H1 (cell line): ENCODE data around the gene OR56B4. TPM values are rescaled to one million over a fixed set of nuclear protein-coding genes. Genes with fewer than 3 reads are reported as not detected.

Source experiments
- ASH2L ChIP-seq: fragments of 200-600, 300-600 bp; sonication (generic); IDR thresholded peaks from one replicate; pipeline ENCODE4 v1.7.1; 2017; ENCODE audit warnings: low read length
- CHD1 ChIP-seq: IDR thresholded peaks from 2 replicates; pipeline ENCODE4 v1.6.1; 2012; ENCODE audit warnings: low read depth, low read length, improper control_type of control experiment
- CHD2 ChIP-seq: IDR thresholded peaks from 2 replicates; pipeline ENCODE4 v1.6.1; 2012; ENCODE audit warnings: low read length, improper control_type of control experiment
- E2F6 ChIP-seq: IDR thresholded peaks from 2 replicates; pipeline ENCODE4 v1.6.1; 2012; ENCODE audit warnings: inconsistent platforms
- SIN3A ChIP-seq, 2 experiments: IDR thresholded peaks in 1 of 2; conservative IDR thresholded peaks in 1 of 2; 2 replicates each; pipeline ENCODE4 v1.6.1; 2011 to 2012; ENCODE audit warnings: low read length in 2 of 2, improper control_type of control experiment in 1 of 2, low read depth in 1 of 2, mild to moderate bottlenecking in 1 of 2
- polyA plus RNA-seq, 7 experiments: library from polyadenylated mRNA; depleted of rRNA in 3 of 7; stranded (reverse) in 5 of 7; unstranded in 2 of 7; fragments of >200 nt in 5 of 7; fragments of 200-250 nt in 2 of 7; gene quantifications; 1 replicate in 5 of 7; 2 replicates in 1 of 7; 4 replicates in 1 of 7; pipeline versions ENCODE4 v1.2.1 to v1.2.3, GENCODE V29; 2011 to 2013; ENCODE audit warnings: missing spikeins in 2 of 7, mixed read lengths in 2 of 7
- total RNA-seq: library from RNA; stranded (reverse); fragmentation: NEBNext Ultra II Directional; extraction: Animal tissue kit (Norgen Biotek cat#: 25700); gene quantifications from 2 replicates; pipeline ENCODE4 v1.2.1, GENCODE V29; 2021
- TF ChIP-seq, protein P1 (sequence below): fragments of 300-600 bp; sonication (generic); IDR thresholded peaks from 2 replicates; pipeline ENCODE4 v1.7.1; 2012; ENCODE audit warnings: low read length, moderate library complexity, mild to moderate bottlenecking, inconsistent platforms; ENCODE audit not compliant: insufficient replicate concordance

Gene OR56B4
- total and polyA plus RNA-seq, 2 of the 8 experiments (the other 6 are each of a cell fraction or from before 2014, with no cell fraction given): not detected

GRCh38 chr11:6110011-6110410 lies 2.5 kb downstream of the OR56B4 start (continued):
- TF ChIP-seq, protein P1, sequence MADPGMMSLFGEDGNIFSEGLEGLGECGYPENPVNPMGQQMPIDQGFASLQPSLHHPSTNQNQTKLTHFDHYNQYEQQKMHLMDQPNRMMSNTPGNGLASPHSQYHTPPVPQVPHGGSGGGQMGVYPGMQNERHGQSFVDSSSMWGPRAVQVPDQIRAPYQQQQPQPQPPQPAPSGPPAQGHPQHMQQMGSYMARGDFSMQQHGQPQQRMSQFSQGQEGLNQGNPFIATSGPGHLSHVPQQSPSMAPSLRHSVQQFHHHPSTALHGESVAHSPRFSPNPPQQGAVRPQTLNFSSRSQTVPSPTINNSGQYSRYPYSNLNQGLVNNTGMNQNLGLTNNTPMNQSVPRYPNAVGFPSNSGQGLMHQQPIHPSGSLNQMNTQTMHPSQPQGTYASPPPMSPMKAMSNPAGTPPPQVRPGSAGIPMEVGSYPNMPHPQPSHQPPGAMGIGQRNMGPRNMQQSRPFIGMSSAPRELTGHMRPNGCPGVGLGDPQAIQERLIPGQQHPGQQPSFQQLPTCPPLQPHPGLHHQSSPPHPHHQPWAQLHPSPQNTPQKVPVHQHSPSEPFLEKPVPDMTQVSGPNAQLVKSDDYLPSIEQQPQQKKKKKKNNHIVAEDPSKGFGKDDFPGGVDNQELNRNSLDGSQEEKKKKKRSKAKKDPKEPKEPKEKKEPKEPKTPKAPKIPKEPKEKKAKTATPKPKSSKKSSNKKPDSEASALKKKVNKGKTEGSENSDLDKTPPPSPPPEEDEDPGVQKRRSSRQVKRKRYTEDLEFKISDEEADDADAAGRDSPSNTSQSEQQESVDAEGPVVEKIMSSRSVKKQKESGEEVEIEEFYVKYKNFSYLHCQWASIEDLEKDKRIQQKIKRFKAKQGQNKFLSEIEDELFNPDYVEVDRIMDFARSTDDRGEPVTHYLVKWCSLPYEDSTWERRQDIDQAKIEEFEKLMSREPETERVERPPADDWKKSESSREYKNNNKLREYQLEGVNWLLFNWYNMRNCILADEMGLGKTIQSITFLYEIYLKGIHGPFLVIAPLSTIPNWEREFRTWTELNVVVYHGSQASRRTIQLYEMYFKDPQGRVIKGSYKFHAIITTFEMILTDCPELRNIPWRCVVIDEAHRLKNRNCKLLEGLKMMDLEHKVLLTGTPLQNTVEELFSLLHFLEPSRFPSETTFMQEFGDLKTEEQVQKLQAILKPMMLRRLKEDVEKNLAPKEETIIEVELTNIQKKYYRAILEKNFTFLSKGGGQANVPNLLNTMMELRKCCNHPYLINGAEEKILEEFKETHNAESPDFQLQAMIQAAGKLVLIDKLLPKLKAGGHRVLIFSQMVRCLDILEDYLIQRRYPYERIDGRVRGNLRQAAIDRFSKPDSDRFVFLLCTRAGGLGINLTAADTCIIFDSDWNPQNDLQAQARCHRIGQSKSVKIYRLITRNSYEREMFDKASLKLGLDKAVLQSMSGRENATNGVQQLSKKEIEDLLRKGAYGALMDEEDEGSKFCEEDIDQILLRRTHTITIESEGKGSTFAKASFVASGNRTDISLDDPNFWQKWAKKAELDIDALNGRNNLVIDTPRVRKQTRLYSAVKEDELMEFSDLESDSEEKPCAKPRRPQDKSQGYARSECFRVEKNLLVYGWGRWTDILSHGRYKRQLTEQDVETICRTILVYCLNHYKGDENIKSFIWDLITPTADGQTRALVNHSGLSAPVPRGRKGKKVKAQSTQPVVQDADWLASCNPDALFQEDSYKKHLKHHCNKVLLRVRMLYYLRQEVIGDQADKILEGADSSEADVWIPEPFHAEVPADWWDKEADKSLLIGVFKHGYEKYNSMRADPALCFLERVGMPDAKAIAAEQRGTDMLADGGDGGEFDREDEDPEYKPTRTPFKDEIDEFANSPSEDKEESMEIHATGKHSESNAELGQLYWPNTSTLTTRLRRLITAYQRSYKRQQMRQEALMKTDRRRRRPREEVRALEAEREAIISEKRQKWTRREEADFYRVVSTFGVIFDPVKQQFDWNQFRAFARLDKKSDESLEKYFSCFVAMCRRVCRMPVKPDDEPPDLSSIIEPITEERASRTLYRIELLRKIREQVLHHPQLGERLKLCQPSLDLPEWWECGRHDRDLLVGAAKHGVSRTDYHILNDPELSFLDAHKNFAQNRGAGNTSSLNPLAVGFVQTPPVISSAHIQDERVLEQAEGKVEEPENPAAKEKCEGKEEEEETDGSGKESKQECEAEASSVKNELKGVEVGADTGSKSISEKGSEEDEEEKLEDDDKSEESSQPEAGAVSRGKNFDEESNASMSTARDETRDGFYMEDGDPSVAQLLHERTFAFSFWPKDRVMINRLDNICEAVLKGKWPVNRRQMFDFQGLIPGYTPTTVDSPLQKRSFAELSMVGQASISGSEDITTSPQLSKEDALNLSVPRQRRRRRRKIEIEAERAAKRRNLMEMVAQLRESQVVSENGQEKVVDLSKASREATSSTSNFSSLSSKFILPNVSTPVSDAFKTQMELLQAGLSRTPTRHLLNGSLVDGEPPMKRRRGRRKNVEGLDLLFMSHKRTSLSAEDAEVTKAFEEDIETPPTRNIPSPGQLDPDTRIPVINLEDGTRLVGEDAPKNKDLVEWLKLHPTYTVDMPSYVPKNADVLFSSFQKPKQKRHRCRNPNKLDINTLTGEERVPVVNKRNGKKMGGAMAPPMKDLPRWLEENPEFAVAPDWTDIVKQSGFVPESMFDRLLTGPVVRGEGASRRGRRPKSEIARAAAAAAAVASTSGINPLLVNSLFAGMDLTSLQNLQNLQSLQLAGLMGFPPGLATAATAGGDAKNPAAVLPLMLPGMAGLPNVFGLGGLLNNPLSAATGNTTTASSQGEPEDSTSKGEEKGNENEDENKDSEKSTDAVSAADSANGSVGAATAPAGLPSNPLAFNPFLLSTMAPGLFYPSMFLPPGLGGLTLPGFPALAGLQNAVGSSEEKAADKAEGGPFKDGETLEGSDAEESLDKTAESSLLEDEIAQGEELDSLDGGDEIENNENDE: no peak
- TF ChIP-seq ASH2L: no peak
- no peak for TF ChIP-seq SIN3A (conservative IDR thresholded peaks at IDR 0.05 in 1 of 2, IDR thresholded peaks at IDR 0.05 in 1 of 2; ENCODE audit: low read depth in 1 of 2, low read length in 2 of 2)
- TF ChIP-seq E2F6: no peak
- TF ChIP-seq CHD1: no peak
- no peak for TF ChIP-seq CHD2
- TF ChIP-seq, all 59 proteins: peak for 0
